HEK293 (cell line): ENCODE data around the gene FAM199X.

ENCODE experiments used
- CTCF ChIA-PET: fragments of 350-600 bp; formaldehyde crosslinking; extraction: SDS; loops from one replicate; lab custom pipeline; 2021; ENCODE audit warnings: antibody characterized with exemption; lab: Yijun Ruan, JAX
- POLR2A ChIA-PET: fragments of 300-600 bp; formaldehyde crosslinking; extraction: SDS; loops from one replicate; lab custom pipeline; 2020; ENCODE audit warnings: antibody characterized with exemption, inconsistent platforms; lab: Yijun Ruan, JAX
- H3K27ac ChIP-seq: fragments of 200-500 bp; sonication (Bioruptor generic); 2 replicates; pipeline ENCODE4 v1.5.1; 2014; ENCODE audit warnings: low read depth, low read length, control low read depth, inconsistent platforms; ENCODE audit errors: extremely low read depth
- H3K36me3 ChIP-seq, 2 experiments: fragments of 200-500 bp in 1 of 2; sonication (Bioruptor generic) in 1 of 2; 1 replicate in 1 of 2; 2 replicates in 1 of 2; pipeline ENCODE4 v1.5.1; 2014 to 2017; ENCODE audit warnings: inconsistent platforms in 2 of 2, low read length in 2 of 2; ENCODE audit not compliant: control insufficient read depth in 2 of 2, insufficient read depth in 1 of 2
- H3K4me1 ChIP-seq: fragments of 200-500 bp; sonication (Bioruptor generic); 2 replicates; pipeline ENCODE4 v1.5.1; 2014; ENCODE audit warnings: mild to moderate bottlenecking, low read length, inconsistent platforms; ENCODE audit not compliant: control insufficient read depth, insufficient read depth
- H3K4me3 ChIP-seq: 2 replicates; pipeline ENCODE4 v1.5.1; 2011; ENCODE audit warnings: low read depth, mild to moderate bottlenecking, control low read depth, low read length, moderate library complexity
- H3K9me3 ChIP-seq: fragments of 200-500 bp; sonication (Bioruptor generic); 2 replicates; pipeline ENCODE4 v1.5.1; 2014; ENCODE audit warnings: low read depth, low read length, inconsistent platforms; ENCODE audit not compliant: control insufficient read depth, insufficient read depth
- GLI4 ChIP-seq: fragments of 450-650 bp; formaldehyde crosslinking; IDR thresholded peaks from 2 replicates; pipeline ENCODE4 v1.5.1; 2016; ENCODE audit warnings: missing biosample characterization, missing genetic modification characterization
- INSM2 ChIP-seq: fragments of 450-650 bp; formaldehyde crosslinking; IDR thresholded peaks from 2 replicates; pipeline ENCODE4 v1.5.1; 2016; ENCODE audit warnings: missing biosample characterization, missing genetic modification characterization
- KLF1 ChIP-seq: fragments of 450-650 bp; formaldehyde crosslinking; IDR thresholded peaks from 2 replicates; pipeline ENCODE4 v1.5.1; 2016; ENCODE audit warnings: missing biosample characterization, missing genetic modification characterization
- KLF9 ChIP-seq: fragments of 450-650 bp; formaldehyde crosslinking; IDR thresholded peaks from 2 replicates; pipeline ENCODE4 v1.5.1; 2016; ENCODE audit warnings: missing biosample characterization, missing genetic modification characterization, low read depth
- MYNN ChIP-seq: fragments of 450-650 bp; formaldehyde crosslinking; IDR thresholded peaks from 2 replicates; pipeline ENCODE4 v1.5.1; 2016; ENCODE audit warnings: missing biosample characterization, missing genetic modification characterization, borderline replicate concordance
- MZF1 ChIP-seq: fragments of 450-650 bp; formaldehyde crosslinking; IDR thresholded peaks from 2 replicates; pipeline ENCODE4 v1.5.1; 2017; ENCODE audit warnings: missing biosample characterization, missing genetic modification characterization, borderline replicate concordance
- SCRT2 ChIP-seq: fragments of 450-650 bp; formaldehyde crosslinking; IDR thresholded peaks from 2 replicates; pipeline ENCODE4 v1.5.1; 2016; ENCODE audit warnings: missing biosample characterization, missing genetic modification characterization
- SP3 ChIP-seq: fragments of 450-650 bp; formaldehyde crosslinking; IDR thresholded peaks from 2 replicates; pipeline ENCODE4 v1.5.1; 2016; ENCODE audit warnings: missing biosample characterization, missing genetic modification characterization
- TRIM28 ChIP-seq: IDR thresholded peaks from 2 replicates; pipeline ENCODE4 v1.6.1; 2011; ENCODE audit warnings: low read length, control low read depth, borderline replicate concordance
- YY2 ChIP-seq: fragments of 450-650 bp; formaldehyde crosslinking; IDR thresholded peaks from 2 replicates; pipeline ENCODE4 v1.5.1; 2016; ENCODE audit warnings: missing biosample characterization, missing genetic modification characterization
- ZBTB20 ChIP-seq: fragments of 450-650 bp; formaldehyde crosslinking; IDR thresholded peaks from 2 replicates; pipeline ENCODE4 v1.5.1; 2016; ENCODE audit warnings: missing biosample characterization, missing genetic modification characterization
- ZFHX2 ChIP-seq: fragments of 450-650 bp; formaldehyde crosslinking; conservative IDR thresholded peaks from 2 replicates; pipeline ENCODE4 v1.5.1; 2016; ENCODE audit warnings: missing biosample characterization, missing genetic modification characterization
- ZNF132 ChIP-seq: fragments of 450-650 bp; formaldehyde crosslinking; IDR thresholded peaks from 2 replicates; pipeline ENCODE4 v1.5.1; 2017; ENCODE audit warnings: missing biosample characterization, missing genetic modification characterization, borderline replicate concordance
- ZNF146 ChIP-seq: fragments of 450-650 bp; formaldehyde crosslinking; IDR thresholded peaks from 2 replicates; pipeline ENCODE4 v1.5.1; 2016; ENCODE audit warnings: missing biosample characterization, missing genetic modification characterization
- ZNF202 ChIP-seq: fragments of 450-650 bp; formaldehyde crosslinking; IDR thresholded peaks from 2 replicates; pipeline ENCODE4 v1.5.1; 2016; ENCODE audit warnings: missing biosample characterization, missing genetic modification characterization, borderline replicate concordance
- ZNF24 ChIP-seq: fragments of 450-650 bp; formaldehyde crosslinking; IDR thresholded peaks from 2 replicates; pipeline ENCODE4 v1.5.1; 2016; ENCODE audit warnings: missing biosample characterization, missing genetic modification characterization
- ZNF350 ChIP-seq: fragments of 450-650 bp; formaldehyde crosslinking; IDR thresholded peaks from 2 replicates; pipeline ENCODE4 v1.5.0; 2017; ENCODE audit warnings: missing biosample characterization, mild to moderate bottlenecking, missing genetic modification characterization
- ZNF354C ChIP-seq: fragments of 450-650 bp; formaldehyde crosslinking; IDR thresholded peaks from 2 replicates; pipeline ENCODE4 v1.5.1; 2016; ENCODE audit warnings: missing biosample characterization, missing genetic modification characterization, low read depth, borderline replicate concordance
- ZNF521 ChIP-seq: fragments of 450-650 bp; formaldehyde crosslinking; IDR thresholded peaks from 2 replicates; pipeline ENCODE4 v1.5.1; 2017; ENCODE audit warnings: missing biosample characterization, mild to moderate bottlenecking, missing genetic modification characterization
- ZNF555 ChIP-seq: fragments of 450-650 bp; formaldehyde crosslinking; conservative IDR thresholded peaks from 2 replicates; pipeline ENCODE4 v1.5.1; 2017; ENCODE audit warnings: missing biosample characterization, mild to moderate bottlenecking, missing genetic modification characterization, inconsistent platforms
- ZNF560 ChIP-seq: fragments of 450-650 bp; formaldehyde crosslinking; IDR thresholded peaks from 2 replicates; pipeline ENCODE4 v1.5.1; 2017; ENCODE audit warnings: missing biosample characterization, missing genetic modification characterization, borderline replicate concordance
- ZNF621 ChIP-seq: fragments of 450-650 bp; formaldehyde crosslinking; IDR thresholded peaks from 2 replicates; pipeline ENCODE4 v1.5.1; 2017; ENCODE audit warnings: missing biosample characterization, missing genetic modification characterization
- ZNF623 ChIP-seq: fragments of 450-650 bp; formaldehyde crosslinking; IDR thresholded peaks from 2 replicates; pipeline ENCODE4 v1.5.1; 2016; ENCODE audit warnings: missing biosample characterization, missing genetic modification characterization
- ZNF660 ChIP-seq: fragments of 450-650 bp; IDR thresholded peaks from 2 replicates; pipeline ENCODE4 v1.5.1; 2018; ENCODE audit warnings: missing biosample characterization, mild to moderate bottlenecking, missing genetic modification characterization
- ZNF76 ChIP-seq: fragments of 450-650 bp; formaldehyde crosslinking; IDR thresholded peaks from 2 replicates; pipeline ENCODE4; 2016; ENCODE audit warnings: low read depth, missing biosample characterization, missing genetic modification characterization, borderline replicate concordance
- ZSCAN30 ChIP-seq: fragments of 450-650 bp; IDR thresholded peaks from 2 replicates; pipeline ENCODE4 v1.5.1; 2018; ENCODE audit warnings: missing biosample characterization, mild to moderate bottlenecking, missing genetic modification characterization, moderate library complexity

The FAM199X gene

GRCh38 chrX:104187931-104188330 is 21.7 kb downstream of the FAM199X start (continued):
- no peak for TF ChIP-seq ZNF560 (tag by site-specific recombination)

GRCh38 chrX:104189837-104190236 is 23.6 kb downstream of the FAM199X start:
- POLR2A ChIA-PET: no interaction called here
- H3K4me1 ChIP-seq: no peaks in the 10 kb centered on the region
- no peak for TF ChIP-seq YY2 (tag by site-specific recombination)
- TF ChIP-seq ZNF354C (tag by site-specific recombination): no peak
- no peak for TF ChIP-seq ZNF350 (tag by site-specific recombination)
- TF ChIP-seq KLF9 (tag by site-specific recombination): no peak
- no peak for TF ChIP-seq ZNF621 (tag by site-specific recombination)
- TF ChIP-seq ZNF660: no peak
- no peak for TF ChIP-seq ZNF76 (tag by site-specific recombination)
- TF ChIP-seq ZNF623 (tag by site-specific recombination): no peak
- no peak for TF ChIP-seq ZFHX2 (tag by site-specific recombination)
- TF ChIP-seq, all 188 proteins: peak for 0
- CTCF ChIA-PET: interaction anchor here (1.3 kb wide), 1 partner anchor 46 kb away, joined by 3 read pairs; no protein-coding TSS in a partner anchor
- Histone ChIP-seq H3K27ac (no peak overlapping the region), H3K9me3 (no peaks in the 10 kb centered on the region), H3K4me3 (no peak overlapping the region), H3K36me3 (peaks cover 14 to 70% of the 10 kb centered on the region in 2 experiments)

GRCh38 chrX:104193485-104193884 is 27.2 kb downstream of the FAM199X start:
- TF ChIP-seq ZNF202 (tag by site-specific recombination) (no peak), GLI4 (tag by site-specific recombination) (no peak), KLF1 (no peak), ZNF132 (tag by site-specific recombination) (no peak), INSM2 (tag by site-specific recombination) (no peak), ZNF24 (tag by site-specific recombination) (no peak), ZNF555 (tag by site-specific recombination) (no peak), ZNF521 (tag by site-specific recombination) (no peak), MYNN (tag by site-specific recombination) (no peak), ZNF354C (tag by site-specific recombination) (no peak), SCRT2 (tag by site-specific recombination) (no peak), ZSCAN30 (no peak), MZF1 (tag by site-specific recombination) (no peak), ZNF146 (tag by site-specific recombination) (no peak), ZBTB20 (tag by site-specific recombination) (no peak), TRIM28 (no peak), SP3 (tag by site-specific recombination) (no peak)
- CTCF ChIA-PET: interaction anchor here (0.9 to 6.9 kb wide), 2 partner anchors 9 to 76 kb away, joined by 3 to 113 read pairs; no protein-coding TSS in a partner anchor
- peaks cover 5 to 57% of the 10 kb centered on the region in 2 experiments for H3K36me3 ChIP-seq

More at GRCh38 chrX:104193485-104193884, 27.2 kb downstream of the FAM199X start:
- Histone ChIP-seq H3K4me3 (no peak overlapping the region), H3K4me1 (no peaks in the 10 kb centered on the region), H3K9me3 (no peaks in the 10 kb centered on the region), H3K27ac (no peak overlapping the region)
- POLR2A ChIA-PET: no interaction called here
